Measurements from ENCODE around the gene GPR107.

DNA sequence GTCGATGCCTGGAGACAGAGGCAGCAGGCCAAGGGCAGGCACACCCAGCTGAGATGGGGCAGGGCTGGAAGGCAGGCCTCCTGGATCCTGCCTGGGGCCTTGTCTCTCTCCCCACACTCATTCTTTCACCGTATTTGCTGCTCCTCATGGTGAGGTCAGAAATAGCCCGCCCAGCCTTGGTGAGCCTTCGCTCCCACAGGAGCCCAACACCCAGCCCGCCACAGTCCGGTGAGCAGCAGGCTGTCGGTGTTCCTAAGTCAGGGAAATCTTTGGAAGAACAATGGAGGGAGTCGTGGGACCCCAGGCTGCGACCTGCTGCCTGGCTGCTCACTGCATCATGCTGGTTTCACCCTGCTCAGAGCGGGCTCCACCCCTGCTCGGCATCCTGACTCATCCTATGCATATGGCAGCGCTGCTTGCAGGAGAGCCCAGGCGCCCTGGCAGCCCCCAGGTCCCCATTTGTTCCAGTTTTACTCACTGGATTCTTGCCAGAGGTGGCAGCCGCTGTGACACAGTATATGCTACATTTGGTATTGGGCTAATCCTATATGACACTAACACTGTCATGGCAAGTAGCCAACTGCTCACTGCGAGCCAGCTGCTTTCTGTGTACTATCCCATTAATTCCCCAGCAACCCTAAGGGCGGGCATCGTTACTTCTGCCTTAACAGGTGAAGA lies 65.3 kb downstream of the GPR107 start:
- TF ChIP-seq, protein P1, sequence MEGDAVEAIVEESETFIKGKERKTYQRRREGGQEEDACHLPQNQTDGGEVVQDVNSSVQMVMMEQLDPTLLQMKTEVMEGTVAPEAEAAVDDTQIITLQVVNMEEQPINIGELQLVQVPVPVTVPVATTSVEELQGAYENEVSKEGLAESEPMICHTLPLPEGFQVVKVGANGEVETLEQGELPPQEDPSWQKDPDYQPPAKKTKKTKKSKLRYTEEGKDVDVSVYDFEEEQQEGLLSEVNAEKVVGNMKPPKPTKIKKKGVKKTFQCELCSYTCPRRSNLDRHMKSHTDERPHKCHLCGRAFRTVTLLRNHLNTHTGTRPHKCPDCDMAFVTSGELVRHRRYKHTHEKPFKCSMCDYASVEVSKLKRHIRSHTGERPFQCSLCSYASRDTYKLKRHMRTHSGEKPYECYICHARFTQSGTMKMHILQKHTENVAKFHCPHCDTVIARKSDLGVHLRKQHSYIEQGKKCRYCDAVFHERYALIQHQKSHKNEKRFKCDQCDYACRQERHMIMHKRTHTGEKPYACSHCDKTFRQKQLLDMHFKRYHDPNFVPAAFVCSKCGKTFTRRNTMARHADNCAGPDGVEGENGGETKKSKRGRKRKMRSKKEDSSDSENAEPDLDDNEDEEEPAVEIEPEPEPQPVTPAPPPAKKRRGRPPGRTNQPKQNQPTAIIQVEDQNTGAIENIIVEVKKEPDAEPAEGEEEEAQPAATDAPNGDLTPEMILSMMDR (IDR thresholded peaks at IDR 0.05), result no peak
- TF ChIP-seq, protein P2, sequence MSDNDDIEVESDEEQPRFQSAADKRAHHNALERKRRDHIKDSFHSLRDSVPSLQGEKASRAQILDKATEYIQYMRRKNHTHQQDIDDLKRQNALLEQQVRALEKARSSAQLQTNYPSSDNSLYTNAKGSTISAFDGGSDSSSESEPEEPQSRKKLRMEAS (CRISPR knock-in tag; IDR thresholded peaks at IDR 0.05), result no peak
- TF ChIP-seq, protein P3, sequence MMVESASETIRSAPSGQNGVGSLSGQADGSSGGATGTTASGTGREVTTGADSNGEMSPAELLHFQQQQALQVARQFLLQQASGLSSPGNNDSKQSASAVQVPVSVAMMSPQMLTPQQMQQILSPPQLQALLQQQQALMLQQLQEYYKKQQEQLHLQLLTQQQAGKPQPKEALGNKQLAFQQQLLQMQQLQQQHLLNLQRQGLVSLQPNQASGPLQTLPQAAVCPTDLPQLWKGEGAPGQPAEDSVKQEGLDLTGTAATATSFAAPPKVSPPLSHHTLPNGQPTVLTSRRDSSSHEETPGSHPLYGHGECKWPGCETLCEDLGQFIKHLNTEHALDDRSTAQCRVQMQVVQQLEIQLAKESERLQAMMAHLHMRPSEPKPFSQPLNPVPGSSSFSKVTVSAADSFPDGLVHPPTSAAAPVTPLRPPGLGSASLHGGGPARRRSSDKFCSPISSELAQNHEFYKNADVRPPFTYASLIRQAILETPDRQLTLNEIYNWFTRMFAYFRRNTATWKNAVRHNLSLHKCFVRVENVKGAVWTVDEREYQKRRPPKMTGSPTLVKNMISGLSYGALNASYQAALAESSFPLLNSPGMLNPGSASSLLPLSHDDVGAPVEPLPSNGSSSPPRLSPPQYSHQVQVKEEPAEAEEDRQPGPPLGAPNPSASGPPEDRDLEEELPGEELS (CRISPR knock-in tag; IDR thresholded peaks at IDR 0.05), result no peak
- TF ChIP-seq, protein P4, sequence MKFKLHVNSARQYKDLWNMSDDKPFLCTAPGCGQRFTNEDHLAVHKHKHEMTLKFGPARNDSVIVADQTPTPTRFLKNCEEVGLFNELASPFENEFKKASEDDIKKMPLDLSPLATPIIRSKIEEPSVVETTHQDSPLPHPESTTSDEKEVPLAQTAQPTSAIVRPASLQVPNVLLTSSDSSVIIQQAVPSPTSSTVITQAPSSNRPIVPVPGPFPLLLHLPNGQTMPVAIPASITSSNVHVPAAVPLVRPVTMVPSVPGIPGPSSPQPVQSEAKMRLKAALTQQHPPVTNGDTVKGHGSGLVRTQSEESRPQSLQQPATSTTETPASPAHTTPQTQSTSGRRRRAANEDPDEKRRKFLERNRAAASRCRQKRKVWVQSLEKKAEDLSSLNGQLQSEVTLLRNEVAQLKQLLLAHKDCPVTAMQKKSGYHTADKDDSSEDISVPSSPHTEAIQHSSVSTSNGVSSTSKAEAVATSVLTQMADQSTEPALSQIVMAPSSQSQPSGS (CRISPR knock-in tag; IDR thresholded peaks at IDR 0.05; ENCODE audit: borderline replicate concordance, low read depth), result no peak
- no peak for TF ChIP-seq TEAD4 (CRISPR knock-in tag; IDR thresholded peaks at IDR 0.05)

Data from WTC11 (cell line).